HG03095 (cell line): Measurements from ENCODE around the gene RAPGEF6.
"Not testable (repeated sequence)": the region's sequence is repeated elsewhere in the genome, so short reads cannot be mapped to it uniquely, and the experiment has no call there.

Experiments
- ATAC-seq: cut with Tn5 transposase; IDR thresholded peaks from one replicate; pipeline ENCODE4 v1.9.1; 2021; ENCODE audit warnings: moderate library complexity; ENCODE audit not compliant: unreplicated experiment

RAPGEF6 gene

DNA sequence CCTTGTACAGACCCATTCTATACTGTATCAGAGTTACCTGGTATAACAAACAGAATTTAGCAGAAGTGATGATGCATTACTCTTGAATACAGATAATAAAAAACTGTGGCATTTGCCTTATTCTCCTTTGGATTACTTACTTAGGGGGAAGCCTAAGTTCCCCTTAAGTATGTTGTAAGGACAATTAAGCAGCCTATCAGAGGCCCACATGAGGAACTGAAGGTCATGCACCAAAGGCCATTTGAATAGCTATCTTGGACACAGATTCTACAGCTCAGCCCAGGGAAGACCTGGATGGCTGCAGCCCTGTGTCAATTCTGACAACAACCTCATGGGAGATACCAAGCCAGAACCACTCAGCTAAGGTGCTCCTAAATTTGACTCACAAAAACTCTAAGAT is 125.2 kb downstream of the RAPGEF6 start:
- no peak for ATAC-seq

DNA sequence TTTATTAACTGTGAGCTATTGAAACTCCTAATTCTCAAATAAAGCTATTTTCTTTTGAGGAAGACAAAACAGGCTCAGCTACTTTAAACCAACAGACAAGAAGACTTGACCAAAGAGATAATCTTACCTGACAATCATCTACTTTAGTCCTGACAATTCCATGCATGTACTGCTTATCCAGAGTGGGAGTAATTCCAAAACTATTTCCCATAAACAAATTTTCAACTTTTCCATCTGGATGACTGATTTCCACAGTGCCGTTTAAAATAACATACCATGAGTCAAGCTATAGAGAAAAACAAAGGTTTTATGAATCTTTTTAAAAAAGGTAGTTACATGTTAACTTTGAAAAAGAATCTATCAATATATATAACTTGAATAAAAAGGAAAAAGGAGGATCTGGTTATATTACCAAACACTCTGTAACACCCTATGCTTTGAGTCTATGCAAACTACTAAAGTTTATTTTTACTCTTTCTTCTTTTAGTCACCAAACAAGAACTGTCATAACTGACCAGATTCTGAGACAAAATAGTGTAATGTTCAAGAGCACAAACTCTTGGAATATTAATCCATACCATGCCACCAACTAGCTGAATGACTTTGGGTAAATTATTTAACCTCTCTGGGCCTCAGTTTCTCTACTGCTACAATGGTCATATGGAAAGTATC is 129.7 kb downstream of the RAPGEF6 start:
- ATAC-seq = no peak

DNA sequence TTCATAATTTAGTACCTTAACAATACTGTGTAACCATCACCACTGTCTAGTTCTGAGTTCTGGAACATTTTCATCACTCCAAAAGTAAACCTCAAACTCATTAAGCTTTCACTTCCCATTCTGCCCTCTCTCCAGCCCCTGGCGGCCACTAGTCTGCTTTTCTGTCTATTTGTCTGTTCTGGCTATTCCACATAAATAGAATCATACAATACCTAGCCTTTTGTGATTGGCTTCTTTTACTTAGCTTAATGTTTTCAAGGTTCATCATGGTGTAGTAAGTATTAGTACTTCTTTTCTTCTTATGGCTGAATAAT is 138.7 kb downstream of the RAPGEF6 start:
- peak; percentile 95 for ATAC-seq

DNA sequence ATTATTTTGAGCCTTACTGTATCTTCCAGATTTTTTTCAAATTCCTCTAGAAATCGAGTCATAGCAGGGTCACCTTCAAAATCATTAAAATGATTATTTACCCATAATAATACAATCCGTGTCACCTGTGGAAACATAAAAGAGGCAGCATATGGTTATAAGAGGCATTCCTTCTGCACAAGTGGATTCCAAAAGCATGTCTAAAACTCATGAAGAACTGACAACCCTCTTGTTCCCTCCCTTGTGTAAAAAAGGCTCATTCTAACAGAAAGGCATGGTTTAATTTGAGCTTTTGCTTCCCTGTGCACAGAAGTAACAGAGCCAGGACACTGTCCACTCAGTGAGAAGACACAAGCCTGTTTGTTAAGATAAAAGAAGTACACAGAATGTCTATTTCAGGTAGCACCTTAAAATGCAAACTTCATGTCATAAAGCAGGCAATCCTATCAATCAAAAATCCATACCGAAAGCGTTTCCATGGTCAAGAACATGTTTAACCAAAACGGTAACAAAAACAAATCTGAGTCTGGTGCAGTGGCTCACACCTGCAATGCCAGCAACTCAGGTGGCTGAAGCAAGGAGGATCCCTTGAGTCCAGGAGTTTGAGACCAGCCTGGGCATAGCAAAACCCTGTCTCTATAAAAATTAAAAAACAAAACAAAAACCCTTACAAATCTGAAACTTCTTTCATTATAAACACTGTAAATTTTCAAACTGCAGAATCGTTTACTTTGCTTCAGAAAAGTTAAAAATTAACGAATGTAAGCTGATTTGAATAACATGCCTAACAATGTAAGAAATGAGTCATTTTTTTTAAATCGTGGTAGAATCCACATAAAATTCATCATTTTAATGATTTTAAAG is 139.3 kb downstream of the RAPGEF6 start:
- ATAC-seq = peak; percentile 20

DNA sequence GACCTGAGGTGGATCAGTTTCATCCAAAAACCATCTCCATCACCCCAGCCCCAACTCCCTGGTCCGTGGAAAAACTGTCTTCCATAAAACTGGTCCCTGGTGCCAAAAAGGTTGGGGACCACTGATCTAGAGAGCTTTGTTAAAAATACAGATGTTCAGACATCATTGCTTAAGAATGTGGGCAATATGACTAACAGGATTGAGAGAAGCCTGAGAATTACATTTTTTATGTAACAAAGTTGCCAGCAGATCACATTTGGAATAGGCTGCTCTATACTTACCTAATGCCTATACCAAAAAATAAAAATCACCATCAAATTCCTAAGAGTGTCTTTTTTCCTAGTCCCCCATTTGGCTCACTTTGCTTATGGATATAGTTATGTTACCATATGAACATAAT is 143.3 kb downstream of the RAPGEF6 start:
- ATAC-seq = no peak

DNA sequence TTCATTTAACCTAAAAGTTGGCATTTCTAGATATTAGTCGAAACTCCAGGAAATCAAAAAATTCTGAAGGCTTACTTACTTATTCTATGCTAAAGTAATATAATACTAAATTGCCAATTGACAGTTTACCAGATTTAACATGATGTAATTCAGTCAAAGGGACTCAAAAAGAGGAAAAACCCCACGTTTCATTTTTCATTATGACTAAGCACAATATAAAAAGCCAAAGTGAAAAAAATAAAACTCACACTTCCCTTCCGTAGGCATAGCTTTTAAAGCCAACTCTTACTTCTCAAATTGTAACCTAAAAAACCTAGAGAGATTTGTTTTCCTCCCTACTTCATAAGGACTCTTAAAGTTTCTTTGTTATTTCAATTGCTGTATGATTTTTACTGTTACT is 146.6 kb downstream of the RAPGEF6 start:
- peak; percentile 91 for ATAC-seq

DNA sequence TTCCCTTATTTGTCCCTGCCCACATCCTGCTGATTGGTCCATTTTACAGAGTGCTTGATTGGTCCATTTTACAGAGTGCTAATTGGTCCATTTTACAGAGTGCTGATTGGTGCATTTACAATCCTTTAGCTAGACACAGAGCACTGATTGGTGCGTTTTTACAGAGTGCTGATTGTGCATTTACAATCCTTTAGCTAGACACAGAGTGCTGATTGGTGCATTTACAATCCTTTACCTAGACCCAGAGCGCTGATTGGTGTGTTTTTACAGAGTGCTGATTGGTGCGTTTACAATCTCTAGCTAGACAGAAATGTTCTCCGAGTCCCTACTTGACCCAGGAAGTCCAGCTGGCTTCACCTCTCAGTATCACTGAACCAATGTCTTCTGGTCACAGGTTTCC is 147.7 kb downstream of the RAPGEF6 start:
- ATAC-seq = not testable (repeated sequence)

DNA sequence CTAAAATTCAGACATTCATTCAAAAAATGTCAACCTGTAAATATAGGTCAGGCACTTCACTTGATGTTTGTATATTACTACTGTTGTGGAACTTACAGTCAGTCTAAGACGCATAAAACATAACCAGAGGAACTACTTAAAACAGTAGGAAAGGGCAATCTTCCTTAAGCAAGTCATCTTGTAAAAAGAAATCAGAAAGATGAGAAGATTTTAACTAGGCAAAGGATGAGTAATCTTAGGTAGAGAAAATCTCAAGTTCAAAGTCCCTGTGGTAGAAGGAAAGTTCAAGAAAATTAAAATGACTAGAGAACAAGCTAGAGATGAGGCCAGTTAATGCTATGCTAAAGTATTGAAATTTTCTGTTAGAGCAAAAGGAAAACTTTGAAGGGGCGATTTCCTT is 152.4 kb downstream of the RAPGEF6 start:
- no peak for ATAC-seq

DNA sequence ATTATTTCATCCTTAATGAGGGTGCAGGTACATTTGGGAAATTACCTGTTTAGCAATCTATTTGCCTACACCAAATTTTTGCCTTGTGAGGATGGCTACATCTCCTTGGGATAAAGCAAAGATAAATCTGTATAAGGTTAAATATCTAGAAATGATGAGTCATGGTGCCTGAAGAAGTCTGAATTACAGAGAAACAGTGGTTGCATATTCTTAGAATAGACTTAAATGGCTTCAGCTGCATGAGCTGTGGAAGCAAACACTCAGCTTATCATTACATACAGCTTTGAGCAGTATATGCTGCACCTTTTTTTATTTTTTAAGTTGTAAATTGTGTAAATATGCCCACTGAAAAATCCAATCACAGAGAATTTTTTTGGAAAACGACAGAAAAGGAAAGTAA is 153.5 kb downstream of the RAPGEF6 start:
- ATAC-seq = no peak

DNA sequence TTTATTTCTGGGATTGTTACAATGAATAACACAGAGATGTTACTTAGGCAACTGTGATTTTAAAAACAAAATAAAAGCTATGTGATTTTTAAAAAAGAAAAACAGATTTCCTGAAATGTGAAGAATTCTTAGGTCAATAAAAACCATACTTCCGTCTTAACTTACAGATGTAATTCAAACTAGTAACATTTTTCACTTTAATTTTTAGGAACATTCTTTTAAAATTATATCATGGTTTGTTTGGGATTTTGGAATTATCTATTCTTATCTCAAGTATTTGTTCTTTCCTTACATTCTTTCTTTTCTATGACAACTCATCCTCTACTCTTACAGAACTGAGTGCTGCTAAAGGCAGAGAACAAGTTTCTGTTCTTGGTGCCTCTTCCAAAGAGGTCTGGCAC is 159.5 kb downstream of the RAPGEF6 start:
- ATAC-seq = no peak

DNA sequence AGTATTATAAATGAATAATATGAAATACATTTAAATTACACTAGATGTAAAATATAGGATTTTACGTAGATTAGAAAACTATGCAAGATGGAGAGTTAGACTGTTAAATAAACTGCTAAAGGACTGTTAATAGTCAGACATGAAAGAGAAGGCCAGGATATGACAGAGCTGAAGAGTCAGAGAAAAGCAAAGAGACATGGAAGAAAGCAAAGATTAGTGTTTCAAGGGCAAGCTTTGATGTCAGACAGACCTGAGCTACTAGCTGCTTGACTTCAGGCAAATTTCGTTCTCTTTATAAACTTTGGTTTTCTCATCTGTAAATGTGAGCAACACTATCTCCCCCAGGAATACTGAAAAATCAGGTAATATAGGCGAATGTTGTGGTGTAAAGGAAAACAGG is 161.3 kb downstream of the RAPGEF6 start:
- no peak for ATAC-seq

DNA sequence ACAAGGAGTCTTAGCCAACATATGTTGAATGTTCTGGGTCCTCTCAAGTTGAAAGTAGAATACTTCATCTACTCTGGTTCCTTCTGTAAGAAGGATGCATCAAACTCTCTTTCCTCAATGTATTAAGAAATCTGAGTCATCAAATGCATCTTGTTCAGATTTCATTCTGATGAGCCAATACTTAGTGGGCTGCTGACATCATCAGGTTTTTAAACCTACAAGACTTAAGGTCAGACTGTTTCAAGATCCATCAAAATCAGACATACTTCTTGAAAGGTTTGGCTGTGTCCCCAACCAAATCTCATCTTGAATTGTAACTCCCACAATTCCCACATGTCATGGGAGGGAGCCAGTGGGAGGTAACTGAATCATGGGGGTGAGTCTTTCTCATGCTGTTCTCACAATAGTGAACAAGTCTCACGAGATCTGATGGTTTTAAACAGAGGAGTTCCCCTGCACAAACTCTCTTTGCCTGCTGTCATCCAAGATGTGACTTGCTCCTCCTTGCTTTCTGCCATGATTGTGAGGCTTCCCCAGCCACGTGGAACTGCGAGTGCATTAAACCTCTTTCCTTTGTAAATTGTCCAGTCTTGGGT is 168.8 kb downstream of the RAPGEF6 start:
- no peak for ATAC-seq

DNA sequence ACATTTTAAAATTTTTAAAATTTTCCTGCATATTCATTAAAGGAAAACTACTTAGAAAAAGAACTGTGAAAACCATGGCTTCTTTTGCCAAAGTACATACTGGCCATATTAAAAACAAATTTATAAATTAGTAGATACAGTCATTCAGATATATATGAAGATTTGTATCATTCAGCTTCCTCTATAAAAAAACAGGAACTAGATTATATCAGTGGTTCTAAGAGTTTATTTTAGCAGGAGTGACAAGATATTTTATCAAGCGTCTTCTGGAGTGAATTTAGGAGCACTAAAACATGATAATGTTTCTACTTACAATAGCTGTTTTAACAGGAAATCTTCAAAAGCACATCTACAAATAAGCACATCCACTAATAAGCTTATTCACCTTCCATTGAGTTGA is 171.4 kb downstream of the RAPGEF6 start:
- ATAC-seq = no peak

DNA sequence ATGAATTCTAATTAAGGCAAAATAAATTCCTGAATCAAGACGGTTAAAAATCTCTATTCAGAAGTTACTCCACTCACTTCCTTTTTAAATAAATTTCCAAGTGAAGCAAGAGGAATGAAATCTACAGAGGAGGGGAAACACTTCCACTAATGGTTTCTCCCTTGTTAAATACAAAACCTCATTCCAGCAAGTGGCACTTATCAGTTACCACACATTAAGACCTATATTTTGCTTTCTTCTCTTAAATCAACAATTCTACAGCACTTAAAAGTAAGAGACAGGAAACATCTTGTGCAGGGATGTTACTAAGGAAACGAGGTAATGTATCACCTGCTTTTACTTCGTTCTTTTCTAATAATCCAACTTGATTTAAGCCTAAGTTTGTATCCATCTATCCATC is 172.6 kb downstream of the RAPGEF6 start:
- ATAC-seq = no peak

DNA sequence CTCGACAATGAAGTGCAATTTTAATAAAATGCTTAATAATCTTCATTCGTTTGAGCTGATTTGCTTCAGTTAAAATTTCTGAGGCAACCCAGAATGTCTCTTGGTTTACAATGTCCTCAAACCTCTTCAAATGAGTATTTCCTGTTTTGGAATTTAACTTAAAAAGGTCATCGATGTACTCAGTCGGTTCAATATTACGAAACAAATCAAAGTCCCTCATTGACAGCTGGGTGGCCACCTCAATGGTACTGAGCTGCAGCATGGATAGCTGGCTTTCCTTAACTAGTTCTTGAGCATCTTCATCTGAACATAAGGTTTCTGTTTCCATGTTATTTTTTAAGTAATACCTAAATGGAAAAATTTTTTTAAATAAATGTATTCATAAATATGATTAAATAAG is 173.3 kb downstream of the RAPGEF6 start:
- ATAC-seq = no peak

DNA sequence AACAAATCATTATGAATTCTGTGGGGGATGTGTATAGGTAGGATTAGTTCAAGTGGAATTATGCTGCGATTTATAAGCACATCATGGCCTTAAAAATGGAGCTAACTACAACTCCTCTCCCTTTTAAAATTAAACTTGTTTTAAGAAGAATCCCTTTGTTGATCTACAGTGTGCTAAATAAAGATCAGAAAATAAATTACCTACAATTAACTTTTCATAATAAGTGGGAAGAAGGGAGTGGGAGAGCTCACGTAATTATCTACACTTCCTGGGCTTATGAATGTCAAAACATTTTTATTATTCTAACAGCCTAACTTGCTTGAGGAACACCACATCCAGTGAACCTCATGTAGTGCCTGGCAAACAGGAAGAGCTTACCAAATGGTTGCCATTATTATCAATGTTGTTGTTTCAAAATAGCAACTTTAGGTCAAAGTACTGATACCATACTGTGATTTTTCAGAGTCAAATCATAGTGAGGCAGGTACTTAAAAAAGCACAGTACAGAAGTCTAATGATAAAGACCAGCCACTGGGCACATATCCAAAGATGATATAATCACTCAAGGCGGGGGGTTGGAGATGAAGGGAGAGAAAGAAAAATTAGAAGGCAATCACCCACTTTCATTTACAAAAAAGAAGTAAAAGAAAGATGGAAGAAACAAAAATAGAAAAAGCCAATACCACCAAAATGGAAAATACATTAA is 174.0 kb downstream of the RAPGEF6 start:
- no peak for ATAC-seq

DNA sequence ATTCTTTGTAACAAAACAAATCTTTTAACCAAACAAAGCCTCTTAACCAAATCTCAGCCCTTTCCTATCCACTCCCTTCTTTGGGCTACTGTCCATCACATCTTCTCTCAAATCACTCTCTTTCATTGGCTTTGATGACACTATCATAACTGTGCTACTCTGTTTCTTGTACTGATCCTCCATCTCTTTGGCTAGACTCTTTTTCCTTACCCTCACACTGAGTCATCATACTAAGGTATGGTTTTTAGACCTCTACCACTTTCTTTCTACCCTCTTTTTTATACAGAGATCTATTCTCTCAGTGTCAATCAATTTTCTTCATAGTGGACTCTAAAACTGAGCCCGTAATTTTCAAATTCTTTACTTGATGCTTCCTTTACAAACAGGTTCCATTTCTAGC is 174.9 kb downstream of the RAPGEF6 start:
- ATAC-seq = no peak

DNA sequence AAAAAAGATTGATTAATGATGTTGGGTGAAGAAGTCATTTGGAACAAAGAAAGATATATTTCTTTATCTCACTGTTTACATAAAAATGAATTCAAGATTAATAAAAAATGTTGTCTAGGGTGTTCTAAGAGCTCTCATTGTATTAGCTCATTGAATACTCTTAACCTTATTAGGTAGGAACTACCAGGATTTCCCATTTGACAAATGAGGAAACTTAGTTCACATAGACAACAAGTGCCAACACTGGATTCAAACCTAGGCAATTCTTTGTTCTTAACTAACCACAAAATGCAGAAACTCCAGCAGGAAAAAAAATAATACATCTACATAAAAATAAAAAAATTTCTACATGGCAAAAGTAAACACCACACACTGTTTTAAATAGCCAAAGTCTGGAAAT is 175.8 kb downstream of the RAPGEF6 start:
- no peak for ATAC-seq

DNA sequence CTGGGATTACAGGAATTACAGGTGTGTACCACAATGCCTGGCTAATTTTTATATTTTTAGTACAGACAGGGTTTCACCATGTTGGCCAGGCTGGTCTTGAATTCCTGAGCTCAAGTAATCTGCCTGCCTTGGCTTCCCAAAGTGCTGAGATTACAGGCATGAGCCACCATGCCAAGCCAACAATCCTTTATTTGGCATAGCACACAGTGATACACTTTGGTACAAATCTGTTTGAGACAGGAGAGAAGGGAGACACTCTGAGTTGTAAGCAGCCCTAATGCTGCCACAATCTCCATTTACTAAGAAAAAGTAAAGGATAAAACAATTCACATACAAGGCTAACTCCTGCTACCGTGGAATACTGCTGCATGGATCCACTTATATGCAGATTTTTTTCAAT is 177.8 kb downstream of the RAPGEF6 start:
- ATAC-seq = no peak

DNA sequence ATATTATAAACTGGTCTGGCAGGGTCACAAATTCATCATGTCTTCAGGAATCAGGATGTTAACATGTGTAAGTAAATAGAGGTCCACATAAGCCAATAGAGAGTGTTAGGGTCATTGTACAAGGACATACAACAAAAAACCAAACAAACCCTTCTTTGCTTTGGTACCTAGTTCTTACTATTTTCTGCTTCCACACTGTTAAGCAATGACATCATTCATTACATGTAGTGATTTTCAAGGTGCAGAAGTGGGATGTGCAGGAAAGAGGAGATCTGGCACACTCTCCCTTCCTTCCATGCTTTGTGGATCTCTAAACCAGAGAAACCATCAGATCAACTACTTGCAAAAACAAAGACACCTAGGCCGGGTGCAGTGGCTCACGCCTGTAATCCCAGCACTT is 184.1 kb downstream of the RAPGEF6 start:
- no peak for ATAC-seq

DNA sequence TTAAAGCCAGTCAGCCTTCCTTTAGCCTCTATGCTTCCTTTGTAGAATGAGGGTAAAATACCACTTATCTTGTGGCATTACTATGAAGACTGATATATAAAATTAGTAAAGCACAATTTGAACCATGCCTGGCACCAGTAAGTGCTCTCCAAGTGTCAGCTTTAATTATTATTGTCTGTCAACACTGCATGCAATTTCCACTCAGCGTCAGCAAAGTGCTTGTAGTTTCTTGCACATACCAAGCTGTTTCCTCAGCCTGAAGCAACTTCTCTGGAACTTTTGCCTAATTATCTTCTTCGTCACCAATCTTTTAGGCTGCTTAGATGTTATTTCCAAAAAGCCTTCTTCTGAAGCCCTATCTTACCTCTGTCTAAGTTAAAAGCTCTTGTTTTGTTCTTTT is 193.8 kb downstream of the RAPGEF6 start:
- ATAC-seq = no peak

DNA sequence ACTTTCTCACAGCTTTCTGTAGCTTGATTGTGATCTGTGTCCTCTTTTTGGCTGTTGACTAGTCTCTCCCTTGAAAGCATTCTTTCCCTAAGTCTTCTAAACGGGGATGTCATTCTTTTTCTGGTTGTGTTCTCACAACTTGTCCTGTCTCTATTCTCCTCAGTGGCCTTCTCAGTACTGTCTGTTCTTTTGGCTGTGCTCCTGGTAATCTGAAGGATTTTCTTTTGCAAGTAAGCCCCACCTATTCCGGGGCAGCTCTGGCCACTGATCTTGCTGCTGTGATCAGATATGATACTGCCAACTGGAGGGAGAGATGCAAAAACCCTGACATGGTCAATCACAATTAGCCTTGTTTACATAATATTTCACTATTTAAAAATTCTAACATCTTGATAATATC is 198.9 kb downstream of the RAPGEF6 start:
- ATAC-seq = no peak
